ENCODE data around the gene SAGE1.
"Not testable (repeated sequence)": the region's sequence is repeated elsewhere in the genome, so short reads cannot be mapped to it uniquely, and the experiment has no call there.

Gene SAGE1

DNA sequence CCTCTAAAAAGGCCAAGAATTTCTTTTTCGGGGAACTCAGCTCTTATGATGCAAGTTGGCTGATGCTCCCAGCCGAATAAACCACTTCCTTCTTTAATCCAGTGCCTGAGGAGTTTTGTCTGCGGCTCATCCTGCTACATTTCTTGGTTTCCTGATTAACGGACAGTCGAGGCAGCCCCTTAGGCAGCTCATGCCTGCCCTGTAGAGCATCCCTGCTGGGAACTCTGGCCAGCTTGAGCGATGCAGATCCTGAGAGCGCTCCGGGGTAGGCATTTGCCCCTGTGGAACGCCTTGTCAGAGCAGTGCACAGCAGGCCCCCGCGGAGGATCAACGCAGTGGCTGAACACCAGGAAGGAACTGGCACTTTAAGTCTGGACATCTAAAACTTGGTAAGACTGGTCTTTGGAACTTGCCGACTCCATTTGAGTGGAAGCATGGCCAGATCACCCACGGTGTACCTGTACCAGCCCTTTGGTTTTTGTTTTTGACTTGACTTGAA lies 3.4 kb upstream of the SAGE1 start:
- Histone ChIP-seq H3K27me3 (ENCODE audit: insufficient read depth, low read depth) (no peaks in the 10 kb centered on the region), H3K9ac (no peak overlapping the region), H3K4me3 (IDR thresholded peaks at IDR 0.05; ENCODE audit: insufficient read depth, low read depth, low read length) (no peak overlapping the region), H4K20me1 (ENCODE audit: insufficient read depth) (no peaks in the 10 kb centered on the region), H3K4me2 (no peak overlapping the region), H3K27ac (no peak overlapping the region), H2AFZ (ENCODE audit: low read depth) (no peak overlapping the region), H3K79me2 (ENCODE audit: insufficient read depth, low read depth) (no peaks in the 10 kb centered on the region), H3K4me1 (ENCODE audit: low read depth, poor library complexity, severe bottlenecking) (no peaks in the 10 kb centered on the region), H3K36me3 (ENCODE audit: insufficient read depth) (no peaks in the 10 kb centered on the region)
- TF ChIP-seq, protein P1, sequence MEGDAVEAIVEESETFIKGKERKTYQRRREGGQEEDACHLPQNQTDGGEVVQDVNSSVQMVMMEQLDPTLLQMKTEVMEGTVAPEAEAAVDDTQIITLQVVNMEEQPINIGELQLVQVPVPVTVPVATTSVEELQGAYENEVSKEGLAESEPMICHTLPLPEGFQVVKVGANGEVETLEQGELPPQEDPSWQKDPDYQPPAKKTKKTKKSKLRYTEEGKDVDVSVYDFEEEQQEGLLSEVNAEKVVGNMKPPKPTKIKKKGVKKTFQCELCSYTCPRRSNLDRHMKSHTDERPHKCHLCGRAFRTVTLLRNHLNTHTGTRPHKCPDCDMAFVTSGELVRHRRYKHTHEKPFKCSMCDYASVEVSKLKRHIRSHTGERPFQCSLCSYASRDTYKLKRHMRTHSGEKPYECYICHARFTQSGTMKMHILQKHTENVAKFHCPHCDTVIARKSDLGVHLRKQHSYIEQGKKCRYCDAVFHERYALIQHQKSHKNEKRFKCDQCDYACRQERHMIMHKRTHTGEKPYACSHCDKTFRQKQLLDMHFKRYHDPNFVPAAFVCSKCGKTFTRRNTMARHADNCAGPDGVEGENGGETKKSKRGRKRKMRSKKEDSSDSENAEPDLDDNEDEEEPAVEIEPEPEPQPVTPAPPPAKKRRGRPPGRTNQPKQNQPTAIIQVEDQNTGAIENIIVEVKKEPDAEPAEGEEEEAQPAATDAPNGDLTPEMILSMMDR (conservative IDR thresholded peaks at IDR 0.05; ENCODE audit: low read depth, low read length), result no peak

DNA sequence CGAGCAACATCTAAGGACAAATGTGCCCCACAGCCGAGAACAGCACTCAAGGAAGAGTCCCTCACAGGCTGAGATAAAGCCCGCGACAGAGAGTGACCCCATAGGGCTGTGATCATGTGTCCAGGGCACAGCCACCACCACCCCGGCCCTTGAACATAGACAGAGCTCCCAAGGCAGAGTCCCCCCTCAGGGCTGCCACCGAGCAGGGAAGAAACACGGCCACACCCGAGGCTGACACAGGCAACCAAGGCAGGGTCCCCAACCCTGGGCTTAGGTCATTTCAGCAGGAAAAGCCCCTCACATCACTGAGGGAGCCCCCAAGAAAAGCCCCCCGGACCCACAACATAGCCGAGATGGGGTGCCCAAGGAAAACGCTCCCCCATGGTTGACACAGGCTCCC lies 735 bp upstream of the SAGE1 start:
- Histone ChIP-seq H3K4me1 (ENCODE audit: low read depth, poor library complexity, severe bottlenecking) (no peaks in the 10 kb centered on the region), H3K4me3 (IDR thresholded peaks at IDR 0.05; ENCODE audit: insufficient read depth, low read depth, low read length) (no peak overlapping the region), H4K20me1 (ENCODE audit: insufficient read depth) (no peaks in the 10 kb centered on the region), H3K27me3 (ENCODE audit: insufficient read depth, low read depth) (no peaks in the 10 kb centered on the region), H3K27ac (no peak overlapping the region), H3K79me2 (ENCODE audit: insufficient read depth, low read depth) (no peaks in the 10 kb centered on the region), H3K9ac (no peak overlapping the region), H3K36me3 (ENCODE audit: insufficient read depth) (no peaks in the 10 kb centered on the region), H2AFZ (ENCODE audit: low read depth) (no peak overlapping the region), H3K4me2 (no peak overlapping the region)
- TF ChIP-seq, protein P1 (conservative IDR thresholded peaks at IDR 0.05; ENCODE audit: low read depth, low read length), result no peak

DNA sequence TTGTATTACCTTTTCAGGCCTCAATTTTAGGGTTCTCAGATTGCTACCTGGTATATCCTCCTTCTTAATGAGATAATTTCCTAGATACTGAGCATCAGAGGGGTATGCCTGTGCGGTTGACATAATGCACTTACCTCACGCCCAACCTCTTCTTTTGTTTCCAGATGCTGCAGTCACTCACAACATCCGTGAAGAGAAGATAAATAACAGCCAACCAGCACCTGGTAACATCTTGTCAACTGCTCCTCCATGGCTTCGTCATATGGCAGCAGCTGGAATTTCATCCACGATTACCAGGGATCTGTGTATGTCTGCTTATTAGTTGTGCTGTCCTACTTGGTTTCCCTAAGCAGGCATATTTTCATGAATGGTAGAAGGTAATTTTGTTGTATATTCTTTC lies 16.7 kb downstream of the SAGE1 start:
- no peaks in the 10 kb centered on the region for H3K79me2 ChIP-seq (ENCODE audit: insufficient read depth, low read depth)
- H3K27me3 ChIP-seq (ENCODE audit: insufficient read depth, low read depth), result no peaks in the 10 kb centered on the region
- H4K20me1 ChIP-seq (ENCODE audit: insufficient read depth), result no peaks in the 10 kb centered on the region
- no peak overlapping the region for H3K4me3 ChIP-seq (IDR thresholded peaks at IDR 0.05; ENCODE audit: insufficient read depth, low read depth, low read length)
- no peak overlapping the region for H2AFZ ChIP-seq (ENCODE audit: low read depth)
- H3K9ac ChIP-seq, result no peak overlapping the region
- H3K36me3 ChIP-seq (ENCODE audit: insufficient read depth), result no peaks in the 10 kb centered on the region
- H3K4me2 ChIP-seq, result no peak overlapping the region
- TF ChIP-seq, protein P1 (conservative IDR thresholded peaks at IDR 0.05; ENCODE audit: low read depth, low read length), result no peak
- no peak overlapping the region for H3K27ac ChIP-seq
- H3K4me1 ChIP-seq (ENCODE audit: low read depth, poor library complexity, severe bottlenecking), result no peaks in the 10 kb centered on the region

DNA sequence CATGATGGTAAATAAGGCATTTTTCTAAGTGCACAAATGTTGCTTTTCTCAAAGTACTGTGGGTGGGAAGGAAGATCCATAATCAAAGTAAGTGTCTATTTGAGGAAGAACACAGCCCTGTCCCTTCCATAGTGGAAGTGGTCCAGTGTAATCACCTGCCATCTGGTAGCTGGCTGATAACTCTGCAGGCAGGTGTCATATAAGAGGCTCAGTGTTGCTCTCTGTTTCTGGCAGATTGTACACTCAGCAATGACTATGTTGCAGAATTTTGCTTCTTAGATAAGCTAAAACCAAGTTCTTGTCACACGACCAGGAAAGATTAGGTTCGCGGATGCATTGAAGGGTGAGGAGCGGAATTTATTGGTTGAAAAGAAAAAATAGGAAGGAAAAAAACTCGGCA lies 20.9 kb downstream of the SAGE1 start:
- Histone ChIP-seq H3K4me2 (no peak overlapping the region), H3K36me3 (ENCODE audit: insufficient read depth) (no peaks in the 10 kb centered on the region), H3K9ac (no peak overlapping the region), H3K79me2 (ENCODE audit: insufficient read depth, low read depth) (no peaks in the 10 kb centered on the region), H2AFZ (ENCODE audit: low read depth) (no peak overlapping the region), H3K4me1 (ENCODE audit: low read depth, poor library complexity, severe bottlenecking) (no peaks in the 10 kb centered on the region), H4K20me1 (ENCODE audit: insufficient read depth) (no peaks in the 10 kb centered on the region), H3K4me3 (IDR thresholded peaks at IDR 0.05; ENCODE audit: insufficient read depth, low read depth, low read length) (no peak overlapping the region), H3K27me3 (ENCODE audit: insufficient read depth, low read depth) (no peaks in the 10 kb centered on the region), H3K27ac (no peak overlapping the region)
- TF ChIP-seq, protein P1 (conservative IDR thresholded peaks at IDR 0.05; ENCODE audit: low read depth, low read length), result no peak

DNA sequence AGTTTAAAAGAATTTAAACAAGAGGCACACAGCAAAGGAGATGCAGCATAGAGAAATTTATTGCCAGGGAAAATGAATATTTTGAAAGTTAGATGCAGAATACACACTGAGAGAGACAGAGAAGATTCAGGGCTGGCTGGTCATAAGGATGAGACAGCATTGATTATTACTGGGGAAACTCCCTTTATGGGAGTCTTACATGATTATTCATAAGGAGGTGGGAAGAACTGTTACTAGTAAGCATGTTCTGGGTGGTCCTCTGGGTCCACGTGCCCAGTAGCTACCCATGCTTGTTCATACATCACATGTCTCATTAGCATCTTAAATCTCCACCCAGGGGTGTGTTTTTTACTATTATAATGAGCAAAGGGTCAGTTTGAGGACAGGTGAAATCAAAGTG lies 27.0 kb downstream of the SAGE1 start:
- H3K79me2 ChIP-seq (ENCODE audit: insufficient read depth, low read depth); H3K36me3 ChIP-seq (ENCODE audit: insufficient read depth); H4K20me1 ChIP-seq (ENCODE audit: insufficient read depth); H3K4me2 ChIP-seq; H3K27ac ChIP-seq; H3K9ac ChIP-seq; H3K4me3 ChIP-seq (IDR thresholded peaks at IDR 0.05; ENCODE audit: insufficient read depth, low read depth, low read length); H3K4me1 ChIP-seq (ENCODE audit: low read depth, poor library complexity, severe bottlenecking); H3K27me3 ChIP-seq (ENCODE audit: insufficient read depth, low read depth); H2AFZ ChIP-seq (ENCODE audit: low read depth): not testable (repeated sequence)

All from KMS-11 (cell line).